Endothelial cell of umbilical vein (primary cell): ENCODE measurements around the gene GRID1. TPM values are rescaled to one million over a fixed set of nuclear protein-coding genes. Genes with fewer than 3 reads are reported as not detected.

Experiments used
- BruUV-seq: library from RNA; stranded (reverse); fragments of 400-500 nt; replicated peaks from 2 replicates; lab custom pipeline; 2021; lab: Mats Ljungman, UMichigan
- CTCF ChIA-PET: fragments of 300-600, 350-600 bp; sonication (Branson Sonifier 250); formaldehyde crosslinking; loops from one replicate; lab custom pipeline; 2021; ENCODE audit warnings: antibody characterized with exemption, inconsistent platforms; lab: Charles Lee
- POLR2A ChIA-PET: fragments of 300-600, 350-600 bp; sonication (Branson Sonifier 250); formaldehyde crosslinking; loops from one replicate; lab custom pipeline; 2021; ENCODE audit warnings: antibody characterized with exemption, inconsistent platforms; lab: Charles Lee
- DNase-seq: peaks from one replicate; pipeline ENCODE4 v3.0.0-alpha.2; 2011; ENCODE audit warnings: low read depth, low spot score
- FAIRE-seq: peaks from 2 replicates; lab custom pipeline; 2011; peaks lifted over from hg19 to GRCh38; lab: Jason Lieb, UNC
- H2AFZ ChIP-seq: 2 replicates; pipeline ENCODE4 v1.6.0; 2012; ENCODE audit warnings: low read depth, low read length, control low read depth, inconsistent platforms
- H3K27ac ChIP-seq: 2 replicates; pipeline ENCODE4 v1.5.1; 2011; ENCODE audit warnings: low read depth, mild to moderate bottlenecking, control low read depth, low read length, moderate library complexity; ENCODE audit not compliant: insufficient read depth
- H3K27me3 ChIP-seq, 2 experiments: 2 replicates each; pipeline versions ENCODE4 v1.6.0 to v1.6.1; 2011; ENCODE audit warnings: low read length in 2 of 2, mixed read lengths in 1 of 2; ENCODE audit not compliant: control insufficient read depth in 2 of 2, insufficient read depth in 2 of 2
- H3K36me3 ChIP-seq, 2 experiments: 2 replicates in 1 of 2; 3 replicates in 1 of 2; pipeline ENCODE4 v1.5.1; 2011; ENCODE audit warnings: low read length in 2 of 2, mild to moderate bottlenecking in 1 of 2, moderate library complexity in 1 of 2; ENCODE audit not compliant: control insufficient read depth in 2 of 2, insufficient read depth in 2 of 2; ENCODE audit errors: extremely low read depth in 1 of 2
- H3K4me1 ChIP-seq: 3 replicates; pipeline ENCODE4 v1.5.1; 2011; ENCODE audit warnings: mild to moderate bottlenecking, low read length; ENCODE audit not compliant: control insufficient read depth, insufficient read depth; ENCODE audit errors: extremely low read depth
- H3K4me2 ChIP-seq: 2 replicates; pipeline ENCODE4 v1.6.1; 2011; ENCODE audit warnings: low read length, control low read depth, mixed read lengths; ENCODE audit not compliant: insufficient read depth
- H3K4me3 ChIP-seq, 3 experiments: fragments of 200-600 bp in 1 of 3; sonication (generic), shearing (Covaris generic) in 1 of 3; replicated peaks in 1 of 3; 2 replicates each; pipeline ENCODE4 v1.5.1; 2011 to 2016; ENCODE audit warnings: control low read depth in 3 of 3, low read length in 3 of 3, mild to moderate bottlenecking in 2 of 3, inconsistent platforms in 1 of 3, low read depth in 1 of 3, moderate library complexity in 1 of 3; ENCODE audit not compliant: insufficient read depth in 1 of 3
- H3K79me2 ChIP-seq: 2 replicates; pipeline ENCODE4 v1.6.0; 2012; ENCODE audit warnings: low read length, inconsistent platforms; ENCODE audit not compliant: control insufficient read depth, insufficient read depth
- H3K9ac ChIP-seq: replicated peaks from 2 replicates; pipeline ENCODE3; 2011; ENCODE audit warnings: low read length, control low read depth; ENCODE audit not compliant: insufficient read depth; ENCODE audit errors: extremely low read depth
- H3K9me1 ChIP-seq: replicated peaks from 3 replicates; pipeline ENCODE4 v1.6.0; 2011; ENCODE audit warnings: mild to moderate bottlenecking, low read length; ENCODE audit not compliant: control insufficient read depth, insufficient read depth; ENCODE audit errors: extremely low read depth
- H3K9me3 ChIP-seq: replicated peaks from 2 replicates; pipeline ENCODE4 v1.5.1; 2012; ENCODE audit warnings: low read length, inconsistent platforms; ENCODE audit not compliant: control insufficient read depth, insufficient read depth
- H4K20me1 ChIP-seq: replicated peaks from 2 replicates; pipeline ENCODE3; 2011; ENCODE audit warnings: mild to moderate bottlenecking, low read length; ENCODE audit not compliant: control insufficient read depth, insufficient read depth; ENCODE audit errors: extremely low read depth
- CTCF ChIP-seq, 2 donors: IDR thresholded peaks; 1 replicate in 1 of 2; 2 replicates in 1 of 2; pipeline ENCODE4 v1.5.1; 2011; ENCODE audit warnings: low read length in 2 of 2, mild to moderate bottlenecking in 2 of 2, moderate library complexity in 2 of 2, control low read depth in 1 of 2, inconsistent platforms in 1 of 2, low read depth in 1 of 2; ENCODE audit not compliant: insufficient read depth in 1 of 2; ENCODE audit errors: extremely low read depth in 1 of 2
- EZH2 ChIP-seq: IDR thresholded peaks from 2 replicates; pipeline ENCODE4 v1.6.1; 2012; ENCODE audit warnings: borderline replicate concordance, low read depth, mild to moderate bottlenecking, moderate library complexity, low read length, inconsistent platforms; ENCODE audit not compliant: severe bottlenecking
- FOS ChIP-seq: IDR thresholded peaks from 2 replicates; pipeline ENCODE4 v1.6.1; 2011; ENCODE audit warnings: mild to moderate bottlenecking, low read length, moderate library complexity, borderline replicate concordance; ENCODE audit not compliant: insufficient read depth
- GATA2 ChIP-seq: IDR thresholded peaks from 2 replicates; pipeline ENCODE4 v1.7.0; 2011; ENCODE audit warnings: low read depth, mild to moderate bottlenecking, moderate library complexity, mixed read lengths, low read length; ENCODE audit not compliant: insufficient read length, insufficient read depth
- JUN ChIP-seq: IDR thresholded peaks from 2 replicates; pipeline ENCODE4 v1.6.1; 2011; ENCODE audit warnings: borderline replicate concordance, low read depth; ENCODE audit not compliant: insufficient read length, insufficient read depth
- MYC ChIP-seq: IDR thresholded peaks from one replicate; pipeline ENCODE4 v1.6.1; 2011; ENCODE audit warnings: mild to moderate bottlenecking, low read depth, low read length
- POLR2A ChIP-seq: IDR thresholded peaks from 2 replicates; pipeline ENCODE4 v1.6.1; 2012; ENCODE audit warnings: low read depth, mild to moderate bottlenecking, control low read depth, low read length
- POLR2AphosphoS5 ChIP-seq: IDR thresholded peaks from 2 replicates; pipeline ENCODE4 v1.6.1; 2012; ENCODE audit warnings: low read depth, mild to moderate bottlenecking, control low read depth, low read length, moderate library complexity; ENCODE audit not compliant: insufficient read depth
- dilution Hi-C: fragments of 300-500 bp; cut with MboI; formaldehyde crosslinking; loops from one replicate; pipeline ENCODE4 v1.15.0; 2019; ENCODE audit warnings: low sequenced_read_pairs; ENCODE audit not compliant: extremely low pct_ligation_motif_present
- intact Hi-C: fragments of 100-400 bp; cut with micrococcal nuclease; formaldehyde crosslinking; loops from one replicate; pipeline ENCODE4 v1.10.0; 2022
- polyA plus RNA-seq, 4 experiments: library from polyadenylated mRNA; depleted of rRNA in 3 of 4; stranded (reverse) in 3 of 4; unstranded in 1 of 4; fragments of >200 nt; gene quantifications; 2 replicates each; pipeline versions ENCODE4 v1.2.1 to v1.2.3, GENCODE V29; 2011 to 2012; ENCODE audit warnings: missing spikeins in 1 of 4
- total RNA-seq: library from RNA; stranded (reverse); gene quantifications from 2 replicates; pipeline ENCODE4 v1.2.3, GENCODE V29; 2021
- TF ChIP-seq, protein P1 (sequence below): IDR thresholded peaks from 2 replicates; pipeline ENCODE4 v1.6.1; 2011; ENCODE audit not compliant: insufficient read depth, insufficient read length

The GRID1 gene
- total and polyA plus RNA-seq, 2 donors (not counting 3 experiments of a cell fraction or from before 2014, with no cell fraction given) = not detected

GRCh38 chr10:85978566-85979358 is 387.8 kb downstream of the GRID1 start:
- dilution Hi-C loops (no loop called here), intact Hi-C loops (no loop called here)
- Histone ChIP-seq H3K9me3 (peaks cover 2% of the 10 kb centered on the region), H3K27ac (no peak overlapping the region), H3K79me2 (no peaks in the 10 kb centered on the region), H2AFZ (no peak overlapping the region), H3K4me1 (no peaks in the 10 kb centered on the region), H4K20me1 (no peaks in the 10 kb centered on the region), H3K9ac (no peak overlapping the region), H3K36me3 (no peaks in the 10 kb centered on the region), H3K9me1 (no peaks in the 10 kb centered on the region), H3K4me2 (no peak overlapping the region), H3K27me3 (no peaks in the 10 kb centered on the region), H3K4me3 (no peak overlapping the region)
- DNase-seq (no peak), FAIRE-seq (no peak)
- ChIA-PET CTCF (no interaction called here), POLR2A (no interaction called here)
- TF ChIP-seq POLR2A = no peak
- no peak for TF ChIP-seq POLR2AphosphoS5
- no peak for TF ChIP-seq MYC
- no peak for TF ChIP-seq FOS
- TF ChIP-seq EZH2 = no peak
- no peak for TF ChIP-seq CTCF (IDR thresholded peaks at IDR 0.05; ENCODE audit: extremely low read depth in 1 of 2, insufficient read depth in 1 of 2, low read depth in 1 of 2, low read length in 2 of 2)
- TF ChIP-seq JUN = no peak
- TF ChIP-seq, protein P1, sequence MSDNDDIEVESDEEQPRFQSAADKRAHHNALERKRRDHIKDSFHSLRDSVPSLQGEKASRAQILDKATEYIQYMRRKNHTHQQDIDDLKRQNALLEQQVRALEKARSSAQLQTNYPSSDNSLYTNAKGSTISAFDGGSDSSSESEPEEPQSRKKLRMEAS = no peak
- no peak for TF ChIP-seq GATA2
- no TSS peak for BruUV-seq
